Heart right ventricle (tissue), 16 donors: ENCODE data around the gene SCP2. TPM values are rescaled to one million over a fixed set of nuclear protein-coding genes. Genes with fewer than 3 reads are reported as not detected.

Source experiments
- ATAC-seq, 8 donors: fragments of 200-7000 bp; cut with Tn5 transposase; one replicate each; pipeline ENCODE4 v1.9.1; 2020; ENCODE audit warnings: mild to moderate bottlenecking in 8 of 8, moderate library complexity in 8 of 8, moderate number of reproducible peaks in 1 of 8
- DNase-seq, 2 donors: peaks; one replicate each; pipeline ENCODE4 v3.0.0-alpha.2; 2020
- H3K27ac ChIP-seq, 10 donors: fragments of 200-600 bp; sonication (generic) in 2 of 10; one replicate each; pipeline versions ENCODE4 v1.5.0 to v1.8.0; 2020 to 2022; ENCODE audit warnings: mild to moderate bottlenecking in 3 of 10
- H3K27me3 ChIP-seq, 7 donors: fragments of 200-600 bp; one replicate each; pipeline ENCODE4 v1.8.0; 2021 to 2022; ENCODE audit warnings: mild to moderate bottlenecking in 2 of 7
- H3K36me3 ChIP-seq, 9 donors: fragments of 200-600 bp; sonication (generic) in 1 of 9; one replicate each; pipeline versions ENCODE4 v1.5.0 to v1.8.0; 2020 to 2022; ENCODE audit warnings: mild to moderate bottlenecking in 2 of 9
- H3K4me1 ChIP-seq, 9 donors: fragments of 200-600 bp; sonication (generic) in 1 of 9; one replicate each; pipeline versions ENCODE4 v1.5.0 to v1.8.0; 2020 to 2022; ENCODE audit warnings: mild to moderate bottlenecking in 4 of 9
- H3K4me3 ChIP-seq, 10 donors: fragments of 200-600 bp; sonication (generic) in 2 of 10; one replicate each; pipeline versions ENCODE4 v1.5.0 to v1.8.0; 2020 to 2022; ENCODE audit warnings: mild to moderate bottlenecking in 7 of 10, moderate library complexity in 2 of 10
- H3K9me3 ChIP-seq, 11 donors: fragments of 200-600 bp in 10 of 11; sonication (generic) in 2 of 11; one replicate each; pipeline versions ENCODE4 v1.5.0 to v1.8.0; 2013 to 2022; ENCODE audit warnings: mild to moderate bottlenecking in 2 of 11, control low read depth in 1 of 11, moderate library complexity in 1 of 11
- WGBS, 2 donors: extraction: QIAGEN DNeasy Blood & Tissue Kit; methylation state at CpG; one replicate each; pipeline ENCODE4 v1.1.7; 2013; ENCODE audit warnings: inconsistent platforms in 1 of 2; 5-methylcytosine and 5-hydroxymethylcytosine counted together
- intact Hi-C, 10 donors: fragments of 100-400 bp; cut with DNase I; formaldehyde crosslinking; loops; one replicate each; pipeline versions ENCODE4 v1.11.1 to v1.14.2; 2022
- polyA plus RNA-seq, 2 donors: library from polyadenylated mRNA; stranded (reverse); fragments of 200-250 nt; gene quantifications; one replicate each; pipeline ENCODE4 v1.2.3, GENCODE V29; 2013
- total RNA-seq, 10 donors: library from RNA; stranded (reverse); fragmentation: NEBNext Ultra II Directional in 3 of 10; extraction: Animal tissue kit (Norgen Biotek cat#: 25700) in 3 of 10; gene quantifications; one replicate each; pipeline versions ENCODE4 v1.2.1 to v1.2.4, GENCODE V29; 2021 to 2023
- TF ChIP-seq, protein P1 (sequence below), 9 donors: fragments of 200-600 bp; sonication (generic) in 2 of 9; IDR thresholded peaks; one replicate each; pipeline versions ENCODE4 v1.5.0 to v1.8.0; 2021 to 2022; ENCODE audit warnings: antibody characterized with exemption in 9 of 9, mild to moderate bottlenecking in 5 of 9, moderate library complexity in 1 of 9
- donor health status: Arrhythmogenic right ventricular cardiomyopathy.
- donor health status: ischemic (EF 13 %, LVEDD 7.1; RV severe dilation, severe dysfunction).
- donor health status: healthy with polysubstance abuse.
- donor health status: DM: no; HTN: yes; CAD: no.
- donor health status: DM: no; HTN: no; CAD: no.
- donor health status: ischemic (EF 25% LVEDD 6.9; RV normal size, moderate dysfunction).
- donor health status: ischemic (EF 25% LVEDD 5.7; RV mildly dilated, moderate dysfunction).
- donor health status: healthy.
- donor health status: DM: yes; HTN: yes; CAD: no.
- donor health status: Ischemic cardiomyopathy.
- donor health status: ischemic (EF 35%, LVEDD 5.7; RV mildly dilated, moderate dysfunction).
- donor health status: nonischemic (EF 11% LVEDD 7.7; RV severe dilation, severe dysfunction).
- donor health status: DM: yes; HTN: yes; CAD: no.
- donor health status: PGD.
- donor health status: ischemic (EF 29% LVEDD 5.4; RV normal size, mild dysfunction).
- donor health status: nonischemic (EF 23%, LVEDD 6.1; RV moderate dilation, normal function).

The SCP2 gene
- total and polyA plus RNA-seq, 12 donors, result 82.3 to 149 (median 126) TPM

DNA sequence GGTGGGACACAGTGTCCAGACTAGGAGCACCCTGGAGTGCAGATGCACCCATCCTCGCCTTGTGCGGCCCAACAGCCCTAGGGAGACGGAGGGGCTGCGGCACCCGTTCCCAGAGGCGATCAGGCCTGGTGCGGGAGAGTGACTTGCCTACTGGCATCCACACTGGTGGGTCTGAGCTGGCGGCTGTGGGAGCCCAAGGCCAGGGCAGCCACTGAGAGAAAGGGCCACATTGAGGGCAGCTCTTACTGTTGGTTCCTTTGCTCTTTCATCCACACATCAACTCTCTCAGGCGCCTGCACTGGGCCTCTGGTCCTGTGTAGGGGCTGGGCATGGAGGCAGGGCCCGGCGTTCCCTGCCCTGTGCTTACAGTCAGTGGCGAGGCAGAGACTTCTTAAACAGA, 143.5 kb downstream of the SCP2 start:
- WGBS, 2 donors, result 96 to 98% methylated on average over 12 of the region's 12 CpGs
- DNase-seq, result no peak
- no peak for ATAC-seq

GRCh38 chr1:53071167-53071865, 144.2 kb downstream of the SCP2 start:
- ATAC-seq, result no peak
- peaks cover 0 to 10% (median 0%) of the 10 kb centered on the region in 9 donors for H3K36me3 ChIP-seq
- TF ChIP-seq, protein P1, sequence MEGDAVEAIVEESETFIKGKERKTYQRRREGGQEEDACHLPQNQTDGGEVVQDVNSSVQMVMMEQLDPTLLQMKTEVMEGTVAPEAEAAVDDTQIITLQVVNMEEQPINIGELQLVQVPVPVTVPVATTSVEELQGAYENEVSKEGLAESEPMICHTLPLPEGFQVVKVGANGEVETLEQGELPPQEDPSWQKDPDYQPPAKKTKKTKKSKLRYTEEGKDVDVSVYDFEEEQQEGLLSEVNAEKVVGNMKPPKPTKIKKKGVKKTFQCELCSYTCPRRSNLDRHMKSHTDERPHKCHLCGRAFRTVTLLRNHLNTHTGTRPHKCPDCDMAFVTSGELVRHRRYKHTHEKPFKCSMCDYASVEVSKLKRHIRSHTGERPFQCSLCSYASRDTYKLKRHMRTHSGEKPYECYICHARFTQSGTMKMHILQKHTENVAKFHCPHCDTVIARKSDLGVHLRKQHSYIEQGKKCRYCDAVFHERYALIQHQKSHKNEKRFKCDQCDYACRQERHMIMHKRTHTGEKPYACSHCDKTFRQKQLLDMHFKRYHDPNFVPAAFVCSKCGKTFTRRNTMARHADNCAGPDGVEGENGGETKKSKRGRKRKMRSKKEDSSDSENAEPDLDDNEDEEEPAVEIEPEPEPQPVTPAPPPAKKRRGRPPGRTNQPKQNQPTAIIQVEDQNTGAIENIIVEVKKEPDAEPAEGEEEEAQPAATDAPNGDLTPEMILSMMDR (IDR thresholded peaks at IDR 0.05), result no peak
- H3K9me3 ChIP-seq, result no peaks in the 10 kb centered on the region
- DNase-seq, result peak in 1 of 2 donors; percentile 10
- no peak overlapping the region for H3K4me3 ChIP-seq
- WGBS, 2 donors, result 84 to 86% methylated on average over 17 of the region's 17 CpGs
- H3K27ac ChIP-seq, result no peak overlapping the region
- peaks cover 0 to 33% (median 9%) of the 10 kb centered on the region in 9 donors for H3K4me1 ChIP-seq
- no peaks in the 10 kb centered on the region for H3K27me3 ChIP-seq
- intact Hi-C loops, result no loop called here

More for the DNA sequence above, 143.5 kb downstream of the SCP2 start:
- TF ChIP-seq, protein P1 (IDR thresholded peaks at IDR 0.05), result no peak
- intact Hi-C loops, result no loop called here
- peaks cover 0 to 10% (median 0%) of the 10 kb centered on the region in 9 donors for H3K36me3 ChIP-seq
- no peak overlapping the region for H3K27ac ChIP-seq
- H3K4me3 ChIP-seq, result no peak overlapping the region
- no peaks in the 10 kb centered on the region for H3K9me3 ChIP-seq
- peaks cover 0 to 33% (median 9%) of the 10 kb centered on the region in 9 donors for H3K4me1 ChIP-seq
- H3K27me3 ChIP-seq, result no peaks in the 10 kb centered on the region

DNA sequence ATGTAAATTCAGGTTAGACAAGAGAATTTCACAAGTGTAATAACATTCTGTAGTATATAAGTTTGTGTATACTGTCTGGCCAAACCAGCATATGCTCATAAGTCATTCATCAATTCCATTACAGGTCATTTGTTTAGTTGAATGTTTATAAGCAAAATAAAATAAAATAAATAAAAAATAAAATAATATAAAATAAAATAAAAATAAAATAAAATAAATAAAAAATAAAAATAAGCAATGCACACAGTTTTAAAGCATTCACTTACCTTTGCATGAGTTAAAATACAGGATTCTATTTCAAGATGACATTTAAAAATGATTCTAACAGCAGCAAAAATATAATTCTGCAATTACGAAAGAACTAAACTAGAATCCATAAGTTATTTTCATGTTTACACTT, 144.8 kb downstream of the SCP2 start:
- DNase-seq, result no peak
- H3K36me3 ChIP-seq, result peaks cover 0 to 10% (median 0%) of the 10 kb centered on the region in 9 donors
- no peaks in the 10 kb centered on the region for H3K27me3 ChIP-seq
- intact Hi-C loops, result no loop called here
- H3K4me3 ChIP-seq, result no peak overlapping the region
- H3K4me1 ChIP-seq, result peaks cover 0 to 28% (median 6%) of the 10 kb centered on the region in 9 donors
- H3K27ac ChIP-seq, result no peak overlapping the region
- TF ChIP-seq, protein P1 (IDR thresholded peaks at IDR 0.05), result no peak
- no peak for ATAC-seq
- 94 to 98% methylated on average over 1 of the region's 1 CpG for WGBS, 2 donors
- no peaks in the 10 kb centered on the region for H3K9me3 ChIP-seq

- ATAC-seq, result no peak
These were observed 146.2 kb downstream of the SCP2 start for GRCh38 chr1:53073287-53073686.

More at GRCh38 chr1:53073287-53073686, 146.2 kb downstream of the SCP2 start:
- TF ChIP-seq, protein P1 (IDR thresholded peaks at IDR 0.05), result no peak
- intact Hi-C loops, result no loop called here
- no peaks in the 10 kb centered on the region for H3K27me3 ChIP-seq
- H3K4me1 ChIP-seq, result peaks cover 0 to 23% (median 6%) of the 10 kb centered on the region in 9 donors
- no peaks in the 10 kb centered on the region for H3K9me3 ChIP-seq
- peaks cover 0 to 23% (median 0%) of the 10 kb centered on the region in 9 donors for H3K36me3 ChIP-seq
- peak in 1 of 2 donors; percentile 2 for DNase-seq
- WGBS, 2 donors, result 92% methylated on average over 7 of the region's 7 CpGs
- H3K27ac ChIP-seq, result peak overlapping the region in 5 of 10 donors; percentile 39 to 70 (median 68)
- no peak overlapping the region for H3K4me3 ChIP-seq
